H1 (cell line): ENCODE measurements around the gene SLC52A3. TPM values are rescaled to one million over a fixed set of nuclear protein-coding genes. Genes with fewer than 3 reads are reported as not detected.

ENCODE experiments used
- CTCF ChIA-PET: fragments of 300-600 bp; sonication (Branson Sonifier 250); formaldehyde crosslinking; loops from one replicate; lab custom pipeline; 2021; ENCODE audit not compliant: partially characterized antibody; lab: Charles Lee
- POLR2A ChIA-PET: fragments of 300-600 bp; sonication (Branson Sonifier 250); formaldehyde crosslinking; loops from one replicate; lab custom pipeline; 2021; ENCODE audit warnings: inconsistent platforms; ENCODE audit not compliant: partially characterized antibody; lab: Charles Lee
- DNase-seq, 2 experiments: peaks; one replicate each; pipeline versions ENCODE4 v3.0.0 to v3.0.0-alpha.2; 2010 to 2022; ENCODE audit warnings: low spot score in 2 of 2, low read depth in 1 of 2, mixed read lengths in 1 of 2
- FAIRE-seq: peaks from 2 replicates; lab custom pipeline; 2011; peaks lifted over from hg19 to GRCh38; lab: Jason Lieb, UNC
- H2AFZ ChIP-seq: 2 replicates; pipeline ENCODE4 v1.8.1; 2012; ENCODE audit warnings: low read length, inconsistent platforms
- H2AK5ac ChIP-seq: 2 replicates; pipeline ENCODE4 v1.6.1; 2013; ENCODE audit warnings: low read depth, low read length
- H2BK120ac ChIP-seq: replicated peaks from 2 replicates; pipeline ENCODE3; 2013; ENCODE audit warnings: low read depth, low read length, inconsistent platforms
- H2BK12ac ChIP-seq: 2 replicates; pipeline ENCODE4 v1.6.1; 2013; ENCODE audit warnings: low read depth, low read length
- H2BK15ac ChIP-seq: 2 replicates; pipeline ENCODE4 v1.6.1; 2013; ENCODE audit warnings: low read length
- H2BK20ac ChIP-seq: 2 replicates; pipeline ENCODE4 v1.6.1; 2013; ENCODE audit warnings: low read length
- H2BK5ac ChIP-seq: 2 replicates; pipeline ENCODE4 v1.6.1; 2013; ENCODE audit warnings: low read depth, low read length
- H3K14ac ChIP-seq: 2 replicates; pipeline ENCODE4 v1.6.1; 2013; ENCODE audit warnings: inconsistent platforms; ENCODE audit not compliant: insufficient read length
- H3K18ac ChIP-seq: 2 replicates; pipeline ENCODE4 v1.6.1; 2013; ENCODE audit warnings: low read length; ENCODE audit errors: extremely low read depth
- H3K23ac ChIP-seq: 2 replicates; pipeline ENCODE4 v1.6.1; 2013; ENCODE audit warnings: inconsistent platforms; ENCODE audit not compliant: insufficient read length
- H3K23me2 ChIP-seq: 2 replicates; pipeline ENCODE4 v1.6.1; 2013; ENCODE audit warnings: low read depth, low read length
- H3K27ac ChIP-seq: 2 replicates; pipeline ENCODE4 v1.6.1; 2011; ENCODE audit warnings: low read depth, low read length, inconsistent platforms
- H3K27me3 ChIP-seq, 4 experiments: replicated peaks in 1 of 4; 1 replicate in 1 of 4; 2 replicates in 3 of 4; pipeline versions ENCODE4 v1.6.1 to v1.8.1; 2011 to 2013; ENCODE audit warnings: low read length in 3 of 4, mild to moderate bottlenecking in 3 of 4, inconsistent platforms in 2 of 4, mixed read lengths in 2 of 4, moderate library complexity in 1 of 4; ENCODE audit not compliant: control insufficient read depth in 3 of 4, insufficient read depth in 3 of 4; ENCODE audit errors: extremely low read depth in 1 of 4
- H3K36me3 ChIP-seq, 4 experiments: 2 replicates each; pipeline versions ENCODE4 v1.6.1 to v1.8.1; 2011 to 2013; ENCODE audit warnings: mild to moderate bottlenecking in 4 of 4, low read length in 3 of 4, moderate library complexity in 2 of 4, control low read depth in 1 of 4, inconsistent platforms in 1 of 4; ENCODE audit not compliant: insufficient read depth in 4 of 4, control insufficient read depth in 2 of 4
- H3K4ac ChIP-seq: replicated peaks from 2 replicates; pipeline ENCODE3; 2013; ENCODE audit warnings: low read length, low read depth, mixed read lengths, inconsistent platforms; ENCODE audit not compliant: insufficient read length
- H3K4me1 ChIP-seq, 4 experiments: replicated peaks in 1 of 4; 1 replicate in 1 of 4; 2 replicates in 3 of 4; pipeline versions ENCODE4 v1.6.1 to v1.8.1; 2011 to 2013; ENCODE audit warnings: low read length in 3 of 4, inconsistent platforms in 2 of 4, mixed read lengths in 1 of 4; ENCODE audit not compliant: insufficient read depth in 4 of 4, control insufficient read depth in 3 of 4
- H3K4me2 ChIP-seq, 2 experiments: 2 replicates each; pipeline versions ENCODE4 v1.6.1 to v1.8.1; 2011 to 2013; ENCODE audit warnings: low read depth in 2 of 2, low read length in 2 of 2, control low read depth in 1 of 2, inconsistent platforms in 1 of 2, mild to moderate bottlenecking in 1 of 2; ENCODE audit not compliant: insufficient read depth in 1 of 2
- H3K4me3 ChIP-seq, 4 experiments: fragments of 200-600, 300-600 bp in 1 of 4; sonication (generic), shearing (Covaris generic), sonication (Bioruptor Twin) in 1 of 4; 2 replicates each; pipeline versions ENCODE4 v1.5.1 to v1.8.1; 2011 to 2016; ENCODE audit warnings: low read length in 4 of 4, low read depth in 3 of 4, control low read depth in 2 of 4, inconsistent platforms in 2 of 4, mild to moderate bottlenecking in 2 of 4, mixed read lengths in 1 of 4, moderate library complexity in 1 of 4; ENCODE audit not compliant: insufficient read depth in 2 of 4; ENCODE audit errors: extremely low read depth in 1 of 4
- H3K56ac ChIP-seq: replicated peaks from 2 replicates; pipeline ENCODE3; 2013; ENCODE audit warnings: low read depth, mild to moderate bottlenecking, mixed read lengths, low read length, inconsistent platforms; ENCODE audit not compliant: insufficient read length
- H3K79me1 ChIP-seq: 2 replicates; pipeline ENCODE4 v1.6.1; 2013; ENCODE audit warnings: low read depth, low read length, control low read depth
- H3K79me2 ChIP-seq, 2 experiments: 2 replicates each; pipeline versions ENCODE4 v1.6.1 to v1.8.1; 2012 to 2013; ENCODE audit warnings: low read length in 2 of 2, mild to moderate bottlenecking in 2 of 2, inconsistent platforms in 1 of 2; ENCODE audit not compliant: insufficient read depth in 2 of 2, control insufficient read depth in 1 of 2
- H3K9ac ChIP-seq, 4 experiments: replicated peaks in 1 of 4; 1 replicate in 1 of 4; 2 replicates in 3 of 4; pipeline versions ENCODE4 v1.6.1 to v1.8.1; 2011 to 2013; ENCODE audit warnings: low read depth in 3 of 4, low read length in 3 of 4, control low read depth in 2 of 4, mild to moderate bottlenecking in 2 of 4, moderate library complexity in 2 of 4, inconsistent platforms in 1 of 4; ENCODE audit errors: extremely low read depth in 1 of 4
- H3K9me3 ChIP-seq, 2 experiments: 2 replicates each; pipeline versions ENCODE4 v1.6.1 to v1.8.1; 2012 to 2013; ENCODE audit warnings: mild to moderate bottlenecking in 2 of 2, moderate library complexity in 2 of 2, control low read depth in 1 of 2, inconsistent platforms in 1 of 2, low read depth in 1 of 2, low read length in 1 of 2, mixed read lengths in 1 of 2; ENCODE audit not compliant: insufficient read depth in 2 of 2
- H4K20me1 ChIP-seq, 2 experiments: replicated peaks in 1 of 2; 2 replicates each; pipeline versions ENCODE3 to v1.8.1; 2011 to 2013; ENCODE audit warnings: inconsistent platforms in 2 of 2, low read length in 2 of 2, mild to moderate bottlenecking in 1 of 2; ENCODE audit not compliant: insufficient read depth in 2 of 2, control insufficient read depth in 1 of 2
- H4K5ac ChIP-seq: 2 replicates; pipeline ENCODE4 v1.6.1; 2013; ENCODE audit warnings: low read length, low read depth, mixed read lengths, inconsistent platforms; ENCODE audit not compliant: insufficient read length
- H4K8ac ChIP-seq: 2 replicates; pipeline ENCODE4 v1.8.0; 2013; ENCODE audit warnings: mild to moderate bottlenecking, moderate library complexity, low read length, inconsistent platforms; ENCODE audit not compliant: insufficient read depth; ENCODE audit errors: extremely low read depth
- H4K91ac ChIP-seq: replicated peaks from 2 replicates; pipeline ENCODE3; 2013; ENCODE audit warnings: low read length, mixed read lengths, inconsistent platforms; ENCODE audit not compliant: insufficient read length
- CHD1 ChIP-seq: IDR thresholded peaks from 2 replicates; pipeline ENCODE4 v1.6.1; 2012; ENCODE audit warnings: low read depth, low read length, improper control_type of control experiment
- SIRT6 ChIP-seq: IDR thresholded peaks from one replicate; pipeline ENCODE4 v1.7.1; 2012; ENCODE audit warnings: low read length, inconsistent platforms
- WGBS, 2 experiments: shearing (Covaris generic) in 1 of 2; methylation state at CpG; one replicate each; pipeline versions ENCODE4 v1.1.6 to v1.1.7; 2013 to 2015; ENCODE audit warnings: low lambda C conversion rate in 2 of 2, mixed read lengths in 2 of 2, inconsistent platforms in 1 of 2, low coverage in 1 of 2, missing lambda C conversion rate in 1 of 2; ENCODE audit not compliant: insufficient replicate concordance in 2 of 2, insufficient coverage in 1 of 2, insufficient read length in 1 of 2; ENCODE audit errors: extremely low coverage in 1 of 2, missing lambda C conversion rate in 1 of 2; 5-methylcytosine and 5-hydroxymethylcytosine counted together
- polyA plus RNA-seq, 7 experiments: library from polyadenylated mRNA; depleted of rRNA in 3 of 7; stranded (reverse) in 5 of 7; unstranded in 2 of 7; fragments of >200 nt in 5 of 7; fragments of 200-250 nt in 2 of 7; gene quantifications; 1 replicate in 5 of 7; 2 replicates in 1 of 7; 4 replicates in 1 of 7; pipeline versions ENCODE4 v1.2.1 to v1.2.3, GENCODE V29; 2011 to 2013; ENCODE audit warnings: missing spikeins in 2 of 7, mixed read lengths in 2 of 7
- total RNA-seq: library from RNA; stranded (reverse); fragmentation: NEBNext Ultra II Directional; extraction: Animal tissue kit (Norgen Biotek cat#: 25700); gene quantifications from 2 replicates; pipeline ENCODE4 v1.2.1, GENCODE V29; 2021

SLC52A3 gene
- total and polyA plus RNA-seq, 2 of the 8 experiments (the other 6 are each of a cell fraction or from before 2014, with no cell fraction given), result 2.3 to 4.2 TPM

DNA sequence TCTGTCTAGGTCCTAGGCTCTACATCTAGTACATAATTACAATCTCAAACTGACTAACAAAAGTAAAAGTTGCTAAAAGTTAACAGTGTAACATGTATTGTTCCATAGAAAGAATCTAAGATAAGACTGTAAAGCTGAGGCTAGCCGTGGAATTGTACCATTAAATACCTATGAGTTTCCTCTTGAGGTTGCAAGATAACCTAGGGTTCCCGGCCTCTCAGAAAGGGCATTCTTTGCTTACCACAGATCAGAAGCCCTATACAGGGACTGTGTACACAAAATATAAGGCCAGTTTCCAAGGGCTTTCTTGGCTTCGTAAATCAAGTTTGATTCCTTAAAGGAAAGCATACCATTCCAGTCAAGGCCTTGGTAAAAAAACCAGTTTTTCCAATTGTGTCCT lies 11.5 kb upstream of the SLC52A3 start:
- Histone ChIP-seq H3K79me1 (no peaks in the 10 kb centered on the region), H3K79me2 (no peaks in the 10 kb centered on the region), H3K56ac (no peak overlapping the region), H3K23ac (no peak overlapping the region), H3K36me3 (no peaks in the 10 kb centered on the region), H2BK5ac (no peak overlapping the region), H3K27ac (no peak overlapping the region), H3K23me2 (0 out of 2 replicates have a peak, but pooled peaks cover 3% of the 10 kb centered on the region), H3K9me3 (0 out of 4 replicates have a peak, but pooled peaks cover 0 to 3% of the 10 kb centered on the region in 2 experiments), H3K4ac (no peak overlapping the region), H4K8ac (no peak overlapping the region), H3K14ac (no peak overlapping the region), H2AFZ (no peak overlapping the region), H2BK12ac (no peak overlapping the region), H2BK20ac (no peak overlapping the region), H4K91ac (no peak overlapping the region), H2BK15ac (no peak overlapping the region), H3K4me1 (peaks cover 3 to 13% (median 9%) of the 10 kb centered on the region in 4 experiments; a peak in 5 of 7 replicates), H4K20me1 (no peaks in the 10 kb centered on the region), H2AK5ac (no peak overlapping the region), H3K4me3 (no peak overlapping the region), H3K9ac (no peak overlapping the region), H4K5ac (no peak overlapping the region), H3K4me2 (no peak overlapping the region), H3K27me3 (no peaks in the 10 kb centered on the region), H2BK120ac (no peak overlapping the region), H3K18ac (no peak overlapping the region)
- DNase-seq, result no peak
- ChIA-PET POLR2A (no interaction called here), CTCF (no interaction called here)
- no peak for FAIRE-seq
- WGBS, 2 experiments, result 91% methylated on average over 3 of the region's 3 CpGs; no CpG with 5 or more reads in 1 of the 2 experiments
- TF ChIP-seq SIRT6 (no peak), CHD1 (no peak)
